HG03066 (cell line): ENCODE measurements around the gene ZEB1.
"Not testable (repeated sequence)": the region's sequence is repeated elsewhere in the genome, so short reads cannot be mapped to it uniquely, and the experiment has no call there.

Experiments used
- ATAC-seq: cut with Tn5 transposase; IDR thresholded peaks from one replicate; pipeline ENCODE4 v1.9.1; 2021; ENCODE audit warnings: low read depth; ENCODE audit not compliant: unreplicated experiment

ZEB1 gene

DNA sequence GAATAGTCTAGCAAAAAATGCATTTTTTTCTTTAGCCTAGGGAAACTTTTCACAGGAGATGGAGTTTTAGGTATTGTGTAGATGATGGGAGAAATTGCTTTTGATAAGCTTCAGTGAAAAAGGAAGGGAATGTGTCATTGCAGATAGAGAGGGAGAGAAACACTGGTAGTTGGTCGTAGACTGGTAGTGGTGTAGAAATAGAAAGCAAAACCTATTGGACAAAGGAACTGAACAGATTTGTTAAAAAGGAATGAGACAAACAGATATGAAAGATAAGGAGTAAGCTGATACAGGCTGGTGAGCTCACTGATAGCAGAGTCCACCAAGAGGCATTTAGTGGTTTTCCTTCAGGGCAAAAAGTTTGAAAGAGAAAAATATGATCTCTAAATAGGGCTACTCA lies 94.3 kb downstream of the ZEB1 start:
- no peak for ATAC-seq

DNA sequence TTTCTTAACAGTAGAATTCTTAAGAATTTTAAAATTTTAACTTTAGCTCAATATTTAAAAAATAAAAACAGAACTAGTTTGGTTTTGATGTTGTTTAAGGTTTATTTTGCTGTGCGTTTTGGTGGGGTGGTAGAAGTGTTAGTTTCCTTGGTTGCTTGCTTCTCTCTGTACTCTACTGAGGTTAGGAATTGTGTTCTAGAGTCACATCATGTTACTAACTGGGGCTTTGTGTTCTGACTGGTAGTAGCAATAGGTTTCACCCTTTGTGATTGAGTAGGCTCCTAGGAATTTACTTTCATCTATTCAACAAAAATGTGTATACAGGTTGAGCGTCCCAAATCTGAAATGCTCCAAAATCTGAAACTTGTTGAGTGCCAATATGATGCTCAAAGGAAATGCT lies 99.5 kb downstream of the ZEB1 start:
- no peak for ATAC-seq

DNA sequence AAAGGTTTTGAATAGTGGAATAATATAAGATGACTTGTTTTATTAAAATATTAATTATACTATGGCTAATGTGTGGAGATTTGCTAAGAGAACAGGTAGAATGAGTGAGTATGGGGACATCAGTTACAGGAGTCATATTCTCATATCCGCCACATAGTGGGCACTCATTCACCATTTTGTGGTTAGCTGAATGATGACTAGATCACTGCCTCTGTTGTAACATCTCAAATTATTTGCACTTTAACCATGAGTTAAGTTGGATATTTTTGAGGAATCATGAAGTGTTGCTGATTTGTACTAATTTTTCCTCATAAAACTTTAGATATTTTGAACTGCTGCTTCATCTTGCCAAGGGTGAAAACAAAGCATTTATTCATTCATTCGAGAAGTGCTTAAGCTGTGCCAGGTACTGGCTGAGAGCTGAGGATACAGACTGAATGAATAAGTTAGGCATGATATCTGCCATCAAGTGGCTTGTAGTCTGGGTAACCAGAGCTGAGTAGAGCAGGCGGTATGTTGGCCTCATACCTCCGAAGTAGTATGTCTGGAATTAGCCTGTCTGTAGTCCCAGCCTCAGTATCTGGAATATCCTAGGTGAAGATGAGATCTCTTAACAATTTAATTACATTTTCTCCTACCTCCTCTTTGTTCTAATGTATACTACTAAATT lies 100.5 kb downstream of the ZEB1 start:
- ATAC-seq: no peak

DNA sequence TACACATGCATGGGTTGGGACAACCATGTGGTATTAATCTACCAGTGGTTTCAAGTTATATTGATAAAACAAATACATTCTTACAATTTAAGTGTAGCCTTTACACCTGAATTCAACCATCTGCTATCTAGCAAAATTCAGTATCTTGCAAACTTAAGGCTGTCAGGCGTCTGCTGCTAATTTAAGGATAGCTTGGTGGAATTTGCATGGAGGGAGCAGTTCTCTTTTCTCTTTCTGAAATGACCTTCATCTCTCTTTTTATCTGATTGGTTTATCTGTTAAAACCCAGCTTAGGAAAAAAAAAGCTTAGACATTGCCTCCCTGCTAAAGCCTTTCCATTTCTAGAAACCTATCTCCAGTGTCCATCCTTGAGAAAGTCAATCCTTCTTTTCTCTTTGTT lies 102.3 kb downstream of the ZEB1 start:
- no peak for ATAC-seq

DNA sequence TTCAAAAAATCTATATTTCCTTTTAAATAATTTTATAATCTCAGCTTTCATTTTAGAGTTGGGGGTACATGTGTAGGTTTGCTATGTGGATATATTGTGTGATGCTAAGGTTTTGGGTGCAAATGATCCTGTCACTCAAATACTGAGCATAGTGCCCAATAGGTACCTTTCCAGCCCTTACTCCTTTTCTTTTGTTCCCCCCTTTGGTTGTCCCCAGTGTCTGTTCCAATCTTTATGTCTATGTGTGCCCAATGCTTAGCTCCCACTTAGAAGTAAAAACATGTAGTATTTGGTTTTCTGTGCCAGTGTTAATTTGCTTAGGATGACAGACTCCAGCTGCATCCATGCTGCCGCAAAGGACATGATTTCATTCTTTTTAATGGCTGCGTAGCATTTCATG lies 103.6 kb downstream of the ZEB1 start:
- ATAC-seq: no peak

DNA sequence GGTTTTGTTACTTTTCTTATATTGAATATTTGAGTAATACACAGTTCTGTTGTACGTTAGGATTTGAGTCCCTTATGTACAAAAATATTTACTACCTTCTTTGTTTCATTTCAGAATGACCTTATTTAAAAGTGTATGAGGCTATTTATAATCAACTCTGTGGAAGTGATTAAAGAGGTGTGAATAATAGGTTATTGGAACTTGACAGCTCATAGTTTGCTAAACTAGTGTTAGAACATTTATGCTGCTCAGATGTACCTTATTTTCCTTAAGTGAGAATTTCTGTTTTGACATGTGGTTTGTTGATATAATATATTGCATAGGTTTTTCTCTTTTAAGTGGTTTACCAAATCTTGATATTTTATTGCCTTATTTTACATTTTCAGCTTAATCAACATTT lies 105.5 kb downstream of the ZEB1 start:
- no peak for ATAC-seq

DNA sequence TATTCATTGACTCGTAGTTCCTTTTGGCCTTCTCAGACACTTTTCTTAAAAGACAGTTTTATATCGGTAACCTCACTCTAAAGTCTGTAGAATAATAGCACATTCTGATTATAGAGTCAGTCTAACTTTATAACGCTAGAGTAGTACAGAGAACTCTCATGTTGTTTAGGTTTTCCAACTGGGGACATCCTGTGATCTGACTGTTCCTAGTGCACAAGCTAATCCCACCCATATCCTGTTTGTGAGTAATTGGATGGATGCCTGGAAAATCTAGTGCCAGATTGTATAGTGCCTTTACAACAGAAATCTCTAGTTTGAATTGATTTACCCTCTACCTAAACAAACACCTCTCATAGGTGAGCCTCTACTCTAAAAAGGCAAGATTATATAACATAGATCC lies 107.4 kb downstream of the ZEB1 start:
- ATAC-seq: no peak

DNA sequence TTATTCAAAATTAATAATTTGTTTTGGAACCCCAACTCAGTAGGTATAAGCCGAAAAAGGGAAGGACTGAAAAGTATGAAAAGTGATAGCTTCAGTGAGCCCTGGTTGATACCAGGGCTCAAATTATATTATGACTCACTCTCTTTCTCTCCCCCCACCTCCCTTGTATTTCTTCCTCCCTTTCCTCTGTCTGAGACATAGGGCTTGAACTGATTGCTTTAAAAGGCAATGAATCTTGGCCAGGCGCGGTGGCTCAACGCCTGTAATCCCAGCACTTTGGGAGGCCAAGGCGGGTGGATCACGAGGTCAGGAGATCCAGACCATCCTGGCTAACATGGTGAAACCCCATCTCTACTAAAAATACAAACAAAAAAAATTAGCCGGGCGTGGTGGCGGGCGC lies 108.3 kb downstream of the ZEB1 start:
- not testable (repeated sequence) for ATAC-seq

DNA sequence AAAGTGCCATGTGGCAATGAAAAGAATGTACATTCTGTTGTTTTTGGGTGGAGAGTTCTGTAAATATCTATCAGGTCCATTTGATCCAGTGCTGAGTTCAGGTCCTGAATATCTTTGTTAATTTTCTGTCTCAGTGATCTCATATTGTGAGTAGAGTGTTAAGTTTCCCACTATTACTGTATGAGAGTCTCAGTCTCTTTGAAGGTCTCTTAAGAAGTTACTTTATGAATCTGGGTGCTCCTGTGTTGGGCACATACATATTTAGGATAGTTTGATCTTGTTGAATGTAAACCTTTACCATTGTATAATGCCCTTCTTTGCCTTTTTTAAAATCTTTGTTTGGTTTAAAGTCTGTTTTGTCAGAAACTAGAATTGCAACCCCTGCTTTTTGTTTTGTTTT lies 109.5 kb downstream of the ZEB1 start:
- ATAC-seq: not testable (repeated sequence)

DNA sequence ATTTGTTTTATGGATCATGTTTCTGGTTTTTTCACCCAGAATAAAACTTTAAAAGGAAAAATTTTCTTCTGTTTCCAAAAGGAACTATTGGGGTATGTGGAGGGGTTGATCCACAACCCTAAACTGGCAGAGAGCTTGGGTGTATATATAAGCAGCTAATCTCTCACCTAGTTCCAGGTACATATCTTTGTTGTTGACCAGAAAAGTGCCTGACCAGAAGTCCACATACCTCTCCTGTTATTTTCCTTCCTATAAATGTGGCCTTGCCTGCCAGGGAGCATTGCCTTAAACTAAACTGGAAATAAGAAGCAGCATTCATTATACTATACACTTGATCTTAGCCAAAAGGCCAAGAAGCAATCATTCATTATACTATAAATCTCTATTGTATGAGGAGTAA lies 112.0 kb downstream of the ZEB1 start:
- no peak for ATAC-seq

DNA sequence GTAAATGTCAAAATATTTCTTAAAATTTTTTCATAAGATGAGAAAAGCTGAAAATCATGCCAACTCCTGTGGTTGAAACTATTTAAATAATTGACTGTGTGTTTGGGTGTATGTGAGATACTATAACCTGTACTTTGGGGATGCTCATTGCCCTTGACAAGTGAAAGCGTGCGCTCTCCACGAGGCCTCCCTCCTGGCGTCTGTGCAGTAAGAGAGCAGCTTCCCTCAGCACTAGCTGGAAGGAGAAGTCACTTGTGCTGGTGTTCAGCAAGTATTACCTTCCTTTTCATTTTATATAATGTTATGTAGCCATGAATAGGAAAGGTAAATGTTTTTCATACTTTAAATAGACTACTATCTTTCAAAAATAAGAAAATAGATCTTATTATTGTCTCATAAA lies 118.9 kb downstream of the ZEB1 start:
- no peak for ATAC-seq

DNA sequence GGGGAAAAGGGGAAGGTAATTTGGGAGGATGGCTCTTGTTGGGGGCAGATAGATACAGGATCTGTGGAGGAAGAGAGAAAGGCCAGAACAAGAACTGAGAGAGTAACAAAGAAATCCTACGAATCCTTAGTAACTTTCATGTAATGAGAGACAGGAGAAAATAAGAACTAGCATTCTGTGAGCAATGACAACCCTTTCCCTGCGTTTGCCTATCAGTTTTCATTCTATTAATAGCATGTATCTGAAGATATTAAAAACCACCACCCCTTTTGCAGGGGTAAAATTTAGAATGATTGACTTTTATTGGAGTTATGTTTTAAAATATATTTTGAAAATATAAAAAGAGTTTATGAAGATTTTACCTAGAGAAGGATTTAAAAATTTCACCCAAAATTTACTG lies 132.8 kb downstream of the ZEB1 start:
- no peak for ATAC-seq

DNA sequence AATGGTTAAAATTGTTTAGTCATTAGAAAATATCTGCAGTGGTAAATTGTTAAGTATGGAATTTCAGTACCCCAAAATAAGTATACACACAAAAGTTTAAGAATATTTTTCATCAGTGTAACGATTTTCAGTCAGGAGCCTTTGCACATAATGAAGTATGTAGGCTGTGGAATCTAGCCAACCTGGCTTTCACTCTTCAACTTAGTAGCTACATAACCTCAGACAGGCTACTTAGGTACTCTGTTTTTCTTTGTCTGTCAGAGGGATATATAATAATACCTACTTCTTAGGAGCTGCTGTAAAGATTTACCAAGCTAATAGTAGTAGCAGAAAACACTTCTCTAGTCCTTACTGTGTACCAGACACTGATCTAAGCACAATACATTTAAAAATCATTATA lies 137.5 kb downstream of the ZEB1 start:
- ATAC-seq: no peak

DNA sequence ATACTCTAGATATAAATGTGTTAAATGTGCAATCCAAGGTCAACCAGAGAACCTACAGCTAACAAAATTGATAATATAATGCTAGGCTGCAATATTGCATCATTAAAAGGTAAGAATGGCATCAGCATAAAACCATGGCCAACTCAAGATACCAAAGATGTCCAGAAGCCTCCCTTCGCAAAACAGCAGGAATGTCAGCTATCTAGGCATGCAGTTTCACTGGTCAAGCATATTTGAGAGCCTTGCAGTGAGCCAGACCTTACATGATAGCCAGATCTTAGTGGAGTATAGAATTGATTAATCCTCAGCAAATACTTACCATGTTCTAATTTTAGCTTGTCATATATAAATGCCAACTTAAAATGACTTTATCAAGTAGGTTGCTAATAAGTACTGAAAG lies 138.8 kb downstream of the ZEB1 start:
- no peak for ATAC-seq

DNA sequence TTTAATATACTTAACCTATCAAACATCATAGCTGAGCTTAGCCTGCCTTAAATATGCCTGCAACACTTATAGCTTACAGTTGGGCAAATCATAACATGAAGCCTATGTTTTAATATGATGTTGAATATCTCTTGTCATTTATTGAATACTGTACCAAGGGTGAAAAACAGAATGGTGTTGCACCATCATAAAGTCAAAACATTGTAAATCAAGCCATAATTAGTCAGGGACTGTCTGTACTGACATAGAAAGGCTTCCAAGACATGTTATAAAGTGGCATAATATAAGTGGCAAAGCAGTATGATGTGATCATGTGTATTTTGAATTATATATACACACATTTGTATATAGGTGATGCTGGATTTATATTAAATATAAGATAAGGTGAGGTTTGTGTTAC lies 140.0 kb downstream of the ZEB1 start:
- no peak for ATAC-seq

DNA sequence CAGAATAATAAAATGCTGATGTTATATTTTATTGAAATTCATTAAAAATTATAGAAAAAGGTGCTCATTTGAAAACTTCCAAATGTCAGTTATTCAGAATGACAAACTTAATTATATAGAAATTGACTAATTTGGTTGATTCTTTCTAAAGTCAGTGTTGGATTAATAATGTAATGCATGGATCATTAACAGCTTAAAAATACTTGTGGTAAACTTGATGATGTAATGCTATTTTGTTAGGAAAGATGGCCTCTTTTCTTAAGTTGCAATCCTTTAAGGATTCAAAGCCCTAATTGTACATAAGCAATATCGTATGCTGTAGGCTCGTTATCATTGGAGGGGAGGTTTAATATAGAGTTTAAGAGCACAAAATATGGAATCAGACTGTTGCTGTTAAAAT lies 141.2 kb downstream of the ZEB1 start:
- no peak for ATAC-seq

DNA sequence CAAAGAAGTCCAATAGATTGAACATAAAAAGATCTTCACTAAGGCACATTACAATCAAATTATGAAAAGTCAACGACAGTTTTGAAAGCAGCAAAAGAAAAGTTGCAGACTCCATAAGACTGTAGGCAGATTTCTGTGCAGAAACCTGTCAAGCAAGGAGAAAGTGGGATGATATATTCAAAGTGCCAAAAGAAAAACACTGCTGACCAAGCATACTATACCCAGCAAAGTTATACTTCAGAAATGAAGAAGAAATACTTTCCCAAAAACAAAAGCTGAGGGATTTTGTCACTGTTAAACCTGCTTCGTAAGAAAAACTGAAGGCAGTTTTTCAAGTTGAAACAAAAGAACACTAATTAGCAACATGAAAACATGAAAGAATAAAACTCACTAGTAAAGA lies 145.5 kb downstream of the ZEB1 start:
- ATAC-seq: no peak

DNA sequence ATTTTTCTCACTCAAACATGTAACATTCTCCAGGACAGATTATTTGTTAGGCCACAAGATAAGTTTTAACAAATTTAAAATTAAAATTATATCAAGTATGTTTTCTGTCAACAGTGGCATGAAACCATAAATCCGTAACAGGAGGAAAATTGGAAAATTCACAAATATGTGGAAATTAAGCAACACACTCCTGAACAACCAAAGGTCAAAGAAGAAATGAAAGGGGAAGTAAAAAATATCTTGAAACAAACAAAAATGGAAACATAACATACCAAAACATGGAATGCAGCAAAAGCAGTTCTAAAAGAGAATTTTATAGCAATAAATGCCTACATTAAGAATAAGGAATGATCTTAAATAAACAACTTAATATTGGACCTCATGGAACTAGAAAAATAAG lies 147.3 kb downstream of the ZEB1 start:
- ATAC-seq: no peak

DNA sequence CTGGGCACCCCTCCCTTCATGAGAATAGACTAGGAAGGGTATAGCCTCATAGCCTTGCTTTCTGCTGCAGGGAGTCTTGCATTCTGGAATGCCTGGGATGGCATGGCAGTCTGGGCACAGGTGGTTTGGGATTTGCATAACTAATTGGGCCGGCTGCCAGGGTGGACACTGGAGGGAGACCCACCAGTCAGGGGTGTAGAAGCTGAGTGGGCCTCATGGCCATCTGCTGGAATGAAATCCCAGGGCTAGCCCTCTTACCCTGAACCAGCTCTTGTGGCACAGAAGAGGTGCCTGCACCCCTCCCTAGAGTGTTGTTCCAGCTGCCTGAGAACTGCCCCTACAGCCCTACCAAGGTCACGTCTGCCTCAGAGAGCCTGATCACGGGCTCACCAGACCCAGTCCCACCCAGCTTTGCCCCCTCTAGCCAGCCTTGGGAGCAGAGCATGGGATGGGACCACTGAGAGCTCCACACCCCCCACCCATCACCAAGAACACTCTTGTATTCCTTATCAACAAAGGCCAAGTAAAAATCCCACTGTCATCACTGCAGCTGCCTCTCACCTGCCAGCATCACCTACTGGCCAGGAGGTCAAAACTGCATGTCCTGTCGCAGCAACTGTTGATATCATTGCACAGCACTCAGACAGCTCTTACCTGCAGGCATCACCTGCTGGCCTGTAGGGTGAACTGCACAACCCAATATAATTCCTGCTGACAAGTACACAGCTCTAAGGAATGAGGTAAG lies 148.9 kb downstream of the ZEB1 start:
- no peak for ATAC-seq

DNA sequence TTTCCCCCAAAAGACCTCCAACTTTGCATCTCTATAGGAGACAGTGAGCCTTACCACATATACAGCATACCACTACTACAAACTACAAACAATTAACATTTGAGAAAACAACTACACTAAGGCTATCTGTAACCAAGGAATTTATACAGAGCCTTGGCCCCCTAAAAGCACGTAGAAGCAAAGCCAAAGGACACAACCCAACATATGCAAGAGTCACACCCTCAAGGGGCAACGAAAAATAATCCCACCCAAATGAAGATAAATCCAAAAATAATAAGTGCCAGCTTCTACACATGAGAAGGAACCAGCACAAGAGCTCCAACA lies 149.5 kb downstream of the ZEB1 start:
- no peak for ATAC-seq

DNA sequence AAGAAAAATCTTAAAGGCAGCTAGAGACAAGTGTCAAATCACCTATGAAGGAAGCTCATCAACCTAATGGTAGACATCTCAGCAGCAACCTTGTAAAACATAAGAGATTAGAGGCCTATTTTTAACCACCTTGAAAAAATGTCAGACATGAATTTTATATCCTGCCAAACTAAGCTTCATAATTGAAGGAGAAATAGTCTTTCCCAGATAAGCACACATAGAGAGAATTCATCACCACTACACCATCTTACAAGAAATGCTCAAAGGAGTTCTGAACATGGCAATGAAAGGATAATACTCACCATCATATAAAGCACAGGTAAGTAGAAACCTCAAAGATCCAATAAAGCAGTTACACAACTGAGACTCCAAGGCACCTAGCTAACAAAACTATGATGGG lies 156.5 kb downstream of the ZEB1 start:
- ATAC-seq: no peak

DNA sequence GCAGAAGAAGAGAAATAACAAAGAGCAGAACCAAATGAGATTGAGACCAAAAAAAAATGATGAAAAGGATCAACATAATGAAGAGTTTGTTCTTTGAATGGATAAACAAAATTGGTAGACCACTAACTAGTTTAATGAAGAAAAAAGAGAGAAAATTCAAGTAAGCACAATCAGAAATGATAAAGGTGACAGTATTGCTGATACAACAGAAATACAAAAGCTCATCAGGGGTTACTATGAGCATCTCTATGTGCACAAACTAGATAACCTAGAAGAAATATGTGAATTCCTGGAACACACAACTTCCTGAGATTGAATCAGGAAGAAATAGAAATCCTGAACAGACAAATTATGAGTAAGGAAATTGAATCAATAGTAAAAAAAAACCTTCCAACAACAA lies 157.1 kb downstream of the ZEB1 start:
- no peak for ATAC-seq

DNA sequence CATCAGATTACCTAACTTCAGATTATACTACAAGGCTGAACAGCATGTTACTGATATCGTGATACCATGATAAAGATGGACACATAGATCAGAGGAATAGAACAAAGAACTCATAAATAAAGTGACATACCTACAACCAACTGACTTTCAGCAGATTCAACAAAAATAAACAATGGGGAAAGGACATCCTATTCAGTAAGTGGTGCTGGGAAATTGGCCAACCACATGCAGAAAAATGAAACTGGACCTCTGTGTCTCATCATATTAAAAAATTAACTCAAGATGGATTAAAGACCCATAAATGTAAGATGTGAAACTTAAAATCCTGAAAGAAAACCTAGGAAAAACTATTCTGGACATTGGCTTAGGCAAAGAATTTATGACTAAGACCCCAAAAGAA lies 158.6 kb downstream of the ZEB1 start:
- no peak for ATAC-seq
